ENCODE results near the gene NTNG2.

Gene NTNG2

DNA sequence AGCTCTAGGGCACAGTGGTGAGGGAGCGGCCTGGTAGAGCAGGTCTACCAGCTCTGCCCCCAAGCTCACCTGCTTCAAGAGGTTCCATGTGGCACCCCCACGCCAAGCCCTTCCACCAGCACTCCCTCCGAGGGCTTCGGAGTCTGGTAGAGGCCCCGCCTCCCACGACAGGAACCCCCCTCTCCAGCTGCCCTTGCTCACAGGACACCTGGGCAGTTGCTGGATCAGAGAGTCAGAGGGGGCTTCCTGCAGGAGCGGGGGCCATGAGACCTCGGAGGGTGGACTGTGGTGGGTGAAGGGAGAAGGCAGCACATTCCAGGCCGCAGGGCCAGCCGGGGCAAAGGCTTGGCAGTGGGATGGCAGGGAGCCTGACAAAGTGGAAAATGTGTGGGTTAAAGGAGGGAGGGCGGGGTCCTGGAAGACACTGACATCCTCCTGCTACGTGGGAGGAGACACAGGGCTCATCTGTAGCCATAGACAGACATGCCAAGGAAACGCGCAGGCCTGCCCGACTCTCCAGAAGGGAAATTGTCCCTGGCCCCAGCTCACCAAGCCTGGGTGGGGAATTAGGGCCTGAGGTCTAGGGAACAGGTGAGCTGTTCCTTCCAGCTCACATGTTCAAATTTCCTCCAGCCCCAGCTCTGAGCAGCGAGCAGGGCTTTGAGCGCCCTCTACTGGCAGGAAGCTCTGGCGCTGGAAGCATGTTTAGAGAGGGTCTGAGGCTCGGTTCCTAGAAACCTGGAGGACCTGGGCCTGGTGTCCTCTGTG, 74.2 kb downstream of the NTNG2 start:
- DNase-seq = peak in 12 of 14 donors; percentile 24 to 79 (median 52)

DNA sequence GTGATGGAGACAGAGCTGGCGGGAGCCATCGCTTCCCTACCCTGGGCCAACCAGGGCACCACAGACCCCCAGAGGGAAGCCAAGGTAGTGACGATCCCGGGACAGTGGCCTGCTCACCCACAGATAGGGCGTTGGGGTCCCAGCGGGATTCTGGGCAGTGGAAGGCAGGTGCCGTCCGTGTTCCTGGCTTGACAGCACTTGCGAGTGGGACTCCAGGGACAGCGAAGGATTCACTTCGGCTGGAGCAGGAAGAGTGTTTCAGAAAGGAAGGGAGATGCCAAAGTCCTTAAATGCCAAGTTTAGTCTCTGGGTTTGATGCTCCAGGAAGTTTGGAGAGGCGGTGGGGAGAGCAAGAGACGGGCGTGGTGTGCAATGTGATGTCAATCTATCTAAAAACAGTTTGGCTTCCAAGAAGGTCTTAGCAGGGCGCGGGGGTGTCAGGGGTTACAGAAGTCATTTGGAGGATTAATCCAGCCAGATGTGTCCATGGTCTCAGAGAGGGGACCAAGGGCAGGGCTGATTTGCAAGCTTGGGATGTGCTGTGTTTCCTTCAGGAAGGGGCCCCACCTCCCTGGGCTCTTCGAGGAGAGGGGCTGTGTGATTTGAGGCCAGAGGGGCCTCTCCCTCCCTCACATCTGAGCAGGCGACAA, 74.9 kb downstream of the NTNG2 start:
- no peak for DNase-seq

DNA sequence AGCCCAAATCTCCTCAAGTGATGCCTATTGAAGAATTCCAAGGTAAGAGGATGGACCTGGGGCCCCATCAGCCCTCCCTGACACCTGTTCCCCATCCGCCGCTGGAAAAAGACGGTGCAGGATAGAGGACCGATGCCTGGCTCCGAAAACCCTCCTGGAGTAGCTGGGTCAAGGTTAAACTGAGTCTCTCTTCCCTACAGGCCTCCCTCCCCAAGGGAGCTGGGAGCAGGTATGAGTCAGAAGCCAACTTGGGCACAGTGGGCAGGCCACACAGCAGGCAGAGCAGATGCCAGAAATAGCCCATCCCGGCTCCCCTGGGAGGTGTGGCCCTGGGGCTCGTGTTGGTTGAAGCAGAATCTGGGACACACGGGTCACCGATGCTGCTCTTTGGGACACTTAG, 75.6 kb downstream of the NTNG2 start:
- DNase-seq = no peak

DNA sequence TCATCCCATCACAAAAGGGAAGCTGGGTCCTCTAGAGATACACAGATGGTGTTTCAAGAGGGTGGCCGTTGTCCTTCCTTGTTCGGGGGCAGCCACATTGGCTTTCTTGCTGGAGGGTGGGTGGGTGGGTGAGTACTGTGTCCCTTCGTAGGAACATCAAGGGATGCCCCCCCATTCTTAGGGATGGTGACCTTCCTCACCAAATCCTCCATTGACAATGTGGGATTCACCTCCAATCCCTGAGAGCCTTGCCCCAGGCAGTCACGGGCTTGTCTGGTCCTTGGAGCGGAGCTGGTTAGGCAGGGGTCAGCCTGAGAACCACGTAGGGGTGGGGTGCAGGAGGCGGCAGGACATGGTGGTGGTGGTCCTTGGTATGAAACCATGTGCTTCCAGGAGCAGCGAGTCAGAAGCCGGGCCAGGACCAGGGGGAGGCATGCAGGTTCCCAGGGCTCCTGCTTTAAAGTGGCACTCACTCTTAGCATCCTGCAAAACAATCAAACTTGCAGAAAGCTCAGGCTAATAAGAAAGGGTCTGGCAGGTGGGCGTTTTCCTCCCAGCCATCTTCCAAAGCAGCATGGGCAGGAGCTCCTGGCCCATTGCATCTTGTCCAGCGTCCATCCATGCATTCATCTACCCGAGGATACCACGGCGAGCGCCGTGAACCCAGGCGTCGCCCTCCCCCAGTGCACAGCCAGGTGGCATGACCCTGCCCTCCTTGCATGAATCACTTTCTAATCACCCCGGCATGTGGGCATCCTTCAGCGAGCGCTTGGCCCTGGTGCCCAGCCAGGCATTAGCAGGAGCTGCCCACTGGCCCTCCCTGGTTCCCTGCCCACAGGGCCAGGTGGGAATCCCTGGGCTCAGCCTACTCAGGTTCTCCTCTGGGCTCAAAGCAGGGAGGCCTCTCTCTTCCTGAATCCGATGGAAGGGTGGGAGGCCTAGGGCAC, 76.4 kb downstream of the NTNG2 start:
- no peak for DNase-seq

DNA sequence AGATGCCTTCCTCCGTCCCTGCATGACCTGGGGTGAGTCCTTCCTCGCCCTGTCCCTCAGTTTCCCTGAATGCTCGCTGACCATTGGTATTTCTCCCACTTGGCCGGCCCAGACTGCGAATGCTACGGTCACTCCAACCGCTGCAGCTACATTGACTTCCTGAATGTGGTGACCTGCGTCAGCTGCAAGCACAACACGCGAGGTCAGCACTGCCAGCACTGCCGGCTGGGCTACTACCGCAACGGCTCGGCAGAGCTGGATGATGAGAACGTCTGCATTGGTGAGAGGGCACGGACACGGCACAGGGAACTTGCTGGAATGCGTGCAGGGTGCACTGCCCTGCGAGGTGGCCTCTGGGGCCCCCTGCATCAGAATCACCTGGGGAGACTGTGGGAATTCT, 77.1 kb downstream of the NTNG2 start:
- peak in 1 of 14 donors; percentile 18 for DNase-seq

DNA sequence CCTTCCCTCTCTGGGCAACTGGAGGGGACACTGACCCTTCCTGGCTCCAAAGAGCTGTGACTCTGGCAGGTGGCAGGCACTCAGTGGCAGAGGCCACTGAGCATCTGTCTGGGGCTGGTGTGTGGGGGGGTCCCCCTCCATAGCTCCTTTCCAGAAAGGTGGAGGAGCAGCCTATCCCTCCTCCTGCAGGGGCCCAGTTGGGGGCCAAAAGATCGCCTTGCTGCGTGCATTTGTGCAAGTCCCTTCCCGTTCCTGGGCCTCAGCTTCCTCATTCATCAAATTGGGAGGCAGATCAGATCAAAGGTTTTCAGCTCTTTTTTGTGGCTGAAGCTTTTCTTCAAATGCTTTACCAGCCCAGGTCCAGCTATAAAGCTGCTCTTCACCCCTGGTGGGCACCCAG, 77.7 kb downstream of the NTNG2 start:
- DNase-seq = no peak

DNA sequence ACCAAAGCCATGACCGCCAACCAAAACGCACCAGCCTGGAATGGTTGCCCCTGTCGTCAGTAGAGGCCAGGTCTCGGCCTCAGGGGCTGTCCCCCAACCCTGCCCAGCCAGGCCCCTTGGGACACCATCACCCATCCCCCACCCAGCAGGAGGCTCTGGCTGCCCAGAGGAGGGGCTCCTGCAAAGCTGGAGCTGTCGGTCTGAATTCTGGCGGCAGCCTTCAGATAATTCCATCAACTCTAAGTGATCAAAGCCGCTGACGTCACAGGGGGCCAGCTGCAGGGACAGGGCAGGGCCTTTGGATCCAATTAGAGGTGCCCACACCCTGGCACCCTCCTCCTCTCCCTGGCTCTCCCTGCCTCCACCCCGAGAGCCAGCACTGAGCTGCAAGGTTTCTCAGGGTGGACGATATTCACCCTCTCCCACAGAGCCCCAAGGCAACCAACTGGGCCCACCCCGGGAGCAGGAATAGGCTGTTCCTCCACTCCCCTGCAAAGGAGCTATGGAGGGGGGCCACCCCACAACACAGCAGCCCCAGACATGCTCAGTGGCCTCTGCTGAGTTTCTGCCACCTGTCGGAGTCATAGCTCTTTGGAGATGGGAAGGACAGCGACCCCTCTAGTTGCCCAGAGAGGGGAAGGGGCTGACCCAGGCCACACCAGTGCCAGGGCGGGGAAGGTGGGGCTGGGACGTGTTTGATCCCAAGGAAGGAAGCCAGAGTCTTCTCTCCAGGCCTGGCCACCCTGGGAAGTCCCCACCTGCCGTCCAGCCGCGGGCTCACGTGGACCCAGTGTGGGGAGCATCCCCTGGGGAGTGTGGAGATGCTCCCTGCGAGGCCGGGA, 78.4 kb downstream of the NTNG2 start:
- no peak for DNase-seq

DNA sequence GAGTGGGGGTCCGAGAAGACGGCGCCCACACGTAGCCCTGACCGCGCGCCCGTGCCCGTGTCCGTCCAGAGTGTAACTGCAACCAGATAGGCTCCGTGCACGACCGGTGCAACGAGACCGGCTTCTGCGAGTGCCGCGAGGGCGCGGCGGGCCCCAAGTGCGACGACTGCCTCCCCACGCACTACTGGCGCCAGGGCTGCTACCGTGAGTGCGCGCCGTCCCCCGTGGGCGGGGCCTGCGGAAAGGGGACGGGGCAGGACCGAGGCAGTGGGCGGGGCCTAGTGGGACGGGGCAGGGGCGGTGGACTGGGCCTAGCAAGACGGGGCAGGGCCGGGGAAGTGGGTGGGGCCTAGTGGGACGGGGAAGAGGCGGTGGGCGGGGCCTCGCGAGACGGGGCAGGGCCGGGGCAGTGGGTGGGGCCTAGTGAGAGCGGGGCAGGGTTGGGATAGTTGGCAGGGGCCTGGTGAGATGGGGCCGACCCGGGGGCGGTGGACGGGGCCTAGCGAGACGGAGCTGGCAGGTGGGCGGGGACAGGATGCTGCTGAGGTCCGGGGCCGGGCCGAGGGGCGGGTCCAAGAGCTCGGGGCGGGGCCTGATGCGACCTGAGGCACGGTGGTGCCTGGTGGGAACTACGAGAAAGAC, 79.1 kb downstream of the NTNG2 start:
- peak; percentile 38 to 94 (median 86) for DNase-seq

DNA sequence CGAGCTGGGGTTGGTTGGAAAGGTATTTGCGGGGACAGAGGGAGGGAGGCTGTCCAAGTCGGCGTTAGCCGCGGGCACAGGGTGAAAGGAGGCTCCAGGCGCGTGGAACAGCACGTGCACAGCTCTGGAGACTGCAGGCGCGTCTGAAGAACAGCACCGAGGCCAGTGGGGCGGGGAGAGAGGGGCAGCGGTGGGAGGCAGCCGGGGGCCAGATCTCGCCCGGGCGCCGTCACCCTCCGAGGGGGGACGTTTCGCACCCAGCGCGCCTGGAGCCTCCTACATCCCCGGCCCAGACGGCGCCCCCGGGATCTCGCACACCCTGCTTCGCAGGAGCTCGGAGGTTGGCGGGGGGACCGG, 79.6 kb downstream of the NTNG2 start:
- DNase-seq = no peak

DNA sequence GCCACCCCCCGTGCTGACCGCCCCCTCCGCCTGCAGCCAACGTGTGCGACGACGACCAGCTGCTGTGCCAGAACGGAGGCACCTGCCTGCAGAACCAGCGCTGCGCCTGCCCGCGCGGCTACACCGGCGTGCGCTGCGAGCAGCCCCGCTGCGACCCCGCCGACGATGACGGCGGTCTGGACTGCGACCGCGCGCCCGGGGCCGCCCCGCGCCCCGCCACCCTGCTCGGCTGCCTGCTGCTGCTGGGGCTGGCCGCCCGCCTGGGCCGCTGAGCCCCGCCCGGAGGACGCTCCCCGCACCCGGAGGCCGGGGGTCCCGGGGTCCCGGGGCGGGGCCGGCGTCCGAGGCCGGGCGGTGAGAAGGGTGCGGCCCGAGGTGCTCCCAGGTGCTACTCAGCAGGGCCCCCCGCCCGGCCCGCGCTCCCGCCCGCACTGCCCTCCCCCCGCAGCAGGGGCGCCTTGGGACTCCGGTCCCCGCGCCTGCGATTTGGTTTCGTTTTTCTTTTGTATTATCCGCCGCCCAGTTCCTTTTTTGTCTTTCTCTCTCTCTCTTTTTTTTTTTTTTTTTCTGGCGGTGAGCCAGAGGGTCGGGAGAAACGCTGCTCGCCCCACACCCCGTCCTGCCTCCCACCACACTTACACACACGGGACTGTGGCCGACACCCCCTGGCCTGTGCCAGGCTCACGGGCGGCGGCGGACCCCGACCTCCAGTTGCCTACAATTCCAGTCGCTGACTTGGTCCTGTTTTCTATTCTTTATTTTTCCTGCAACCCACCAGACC, 80.2 kb downstream of the NTNG2 start:
- no peak for DNase-seq

DNA sequence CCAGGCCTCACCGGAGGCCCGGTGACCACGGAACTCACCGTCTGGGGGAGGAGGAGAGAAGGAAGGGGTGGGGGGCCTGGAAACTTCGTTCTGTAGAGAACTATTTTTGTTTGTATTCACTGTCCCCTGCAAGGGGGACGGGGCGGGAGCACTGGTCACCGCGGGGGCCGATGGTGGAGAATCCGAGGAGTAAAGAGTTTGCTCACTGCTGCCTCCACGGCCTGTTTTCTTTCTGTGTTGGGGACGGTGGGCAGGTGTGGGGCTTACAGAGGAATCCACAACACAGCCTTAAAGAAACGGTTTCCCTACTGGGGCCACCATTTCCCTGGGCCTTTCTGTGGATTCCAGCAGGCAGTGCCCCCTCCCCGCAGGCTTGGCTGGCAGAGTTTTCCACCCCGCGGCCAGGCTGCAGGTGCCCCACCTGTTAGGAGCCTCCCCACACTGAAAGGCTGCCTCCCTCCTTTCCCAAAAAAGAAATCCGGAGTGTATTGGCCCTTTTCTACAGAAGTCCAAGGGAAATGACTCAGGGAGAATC, 80.8 kb downstream of the NTNG2 start:
- no peak for DNase-seq

DNA sequence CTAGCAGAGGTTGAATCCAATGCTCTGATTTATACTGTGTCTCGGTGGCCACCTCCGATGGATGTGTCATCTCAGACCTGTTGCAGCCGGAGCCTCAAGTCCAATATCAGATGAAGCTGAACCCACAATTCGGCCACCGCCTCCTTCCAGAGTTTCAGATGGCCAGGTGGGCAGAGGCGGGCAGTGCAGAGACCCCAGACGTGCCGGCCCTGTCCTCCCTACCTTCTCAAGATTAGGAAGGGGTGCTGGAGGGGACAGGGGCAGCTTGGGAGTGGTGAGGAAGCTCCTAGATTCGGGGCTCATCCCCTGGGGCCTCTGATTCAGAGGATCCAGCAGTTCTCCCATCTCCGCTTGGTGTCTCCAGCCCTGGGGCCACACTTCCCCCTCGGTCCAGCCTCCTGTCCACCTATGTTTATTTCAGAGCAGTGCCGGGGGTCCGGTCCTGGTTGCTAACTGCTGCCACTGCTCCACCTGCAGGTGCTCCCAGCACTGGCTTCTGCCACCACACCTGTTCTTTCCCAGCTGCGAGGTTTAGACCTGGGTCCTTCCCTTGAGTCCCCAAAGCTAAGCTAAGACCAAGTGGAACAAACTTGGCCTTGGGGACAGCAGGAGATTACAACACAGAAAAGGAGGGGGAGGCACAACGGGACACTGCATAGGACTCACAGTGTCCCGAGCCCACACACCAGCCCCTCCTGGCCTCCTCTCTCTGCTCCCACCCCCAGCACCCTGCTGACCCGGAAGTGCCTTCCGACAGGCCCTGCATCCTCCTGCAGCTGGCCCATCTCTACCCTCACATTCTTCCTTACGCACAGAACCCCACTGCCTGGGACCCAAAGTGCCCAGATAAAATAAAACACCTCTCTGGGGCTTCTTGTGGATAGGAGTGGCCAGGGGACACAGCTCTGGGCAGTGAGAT, 81.6 kb downstream of the NTNG2 start:
- DNase-seq = no peak

DNA sequence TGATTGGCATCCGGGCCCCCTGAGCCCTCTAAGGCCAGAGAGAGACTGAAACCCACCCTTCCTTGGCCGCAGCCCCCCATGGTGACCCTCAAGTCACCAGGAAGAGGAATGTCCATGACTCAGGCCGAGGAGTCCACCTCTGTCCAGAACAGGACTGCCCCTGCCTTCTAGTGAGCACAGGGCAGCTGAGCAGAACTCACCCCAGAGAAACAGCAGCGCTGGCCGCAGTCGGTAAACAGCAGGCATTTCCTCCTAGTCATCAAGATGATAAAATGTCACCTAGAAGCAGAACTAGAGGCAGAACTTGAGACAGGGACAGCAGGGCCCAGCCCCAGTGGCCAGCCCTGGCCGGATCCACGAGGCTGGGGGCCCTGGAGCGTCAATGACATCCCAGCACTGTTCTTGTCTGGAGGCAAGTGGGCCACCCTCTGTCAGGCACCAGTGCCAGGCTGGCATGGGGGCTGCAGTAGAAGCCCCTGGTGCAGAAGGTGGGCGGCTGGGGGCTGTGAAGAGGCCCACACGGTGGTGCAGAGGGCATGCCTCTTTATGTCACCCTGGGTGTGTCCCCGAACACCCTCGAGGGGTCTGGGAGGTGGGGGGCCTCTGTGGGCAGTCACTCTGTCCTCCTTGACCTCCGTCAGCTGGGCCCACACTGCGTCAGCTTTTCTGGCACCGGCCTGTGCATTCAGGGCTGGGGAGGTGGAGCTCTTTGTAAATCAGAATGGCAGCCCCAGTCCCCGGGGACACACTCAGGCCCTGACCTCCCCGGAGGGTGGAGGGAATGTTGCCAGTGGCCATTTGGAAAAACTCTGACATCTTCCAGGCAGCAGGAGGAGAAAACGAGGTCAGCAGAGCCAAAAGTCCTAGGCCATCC, 83.0 kb downstream of the NTNG2 start:
- DNase-seq = no peak

DNA sequence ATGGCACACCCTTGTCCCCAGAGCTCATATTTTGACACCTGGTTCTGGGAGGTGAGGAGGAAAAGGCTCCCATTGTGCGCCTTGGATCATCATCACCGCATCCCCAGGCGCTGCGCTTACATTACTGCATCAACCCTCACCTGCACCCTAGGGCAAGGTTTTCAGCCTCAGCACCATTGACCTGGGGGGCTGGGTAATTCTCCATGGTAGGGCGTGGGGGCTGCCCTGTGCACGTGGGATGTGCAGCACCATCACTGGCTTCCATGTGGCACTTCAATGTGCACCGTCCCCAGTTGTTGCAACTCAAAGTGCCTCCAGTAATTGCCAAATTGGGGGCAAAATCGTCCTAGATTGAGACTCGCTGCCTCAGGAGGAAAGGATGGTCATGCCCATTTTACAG, 83.6 kb downstream of the NTNG2 start:
- DNase-seq = no peak

DNA sequence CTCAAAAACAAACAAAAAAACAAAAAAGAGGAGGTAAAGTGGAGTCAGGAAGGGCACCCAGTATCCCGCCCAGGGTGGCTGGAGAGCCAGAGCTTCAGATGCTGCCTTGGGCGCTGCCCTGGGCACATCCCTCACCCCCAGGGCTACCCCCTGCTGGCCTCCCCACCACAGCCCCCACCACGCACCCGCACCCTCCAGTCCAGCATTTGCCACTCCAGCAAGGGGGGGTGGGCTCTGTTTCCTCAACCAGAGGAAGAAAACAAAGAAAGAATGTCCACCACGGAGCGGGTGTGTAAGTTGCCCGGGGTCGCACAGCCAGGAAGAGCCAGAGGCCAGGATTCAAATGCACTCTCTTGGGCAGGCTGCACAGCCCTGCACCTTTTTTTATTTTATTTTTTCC, 86.1 kb downstream of the NTNG2 start:
- no peak for DNase-seq

DNA sequence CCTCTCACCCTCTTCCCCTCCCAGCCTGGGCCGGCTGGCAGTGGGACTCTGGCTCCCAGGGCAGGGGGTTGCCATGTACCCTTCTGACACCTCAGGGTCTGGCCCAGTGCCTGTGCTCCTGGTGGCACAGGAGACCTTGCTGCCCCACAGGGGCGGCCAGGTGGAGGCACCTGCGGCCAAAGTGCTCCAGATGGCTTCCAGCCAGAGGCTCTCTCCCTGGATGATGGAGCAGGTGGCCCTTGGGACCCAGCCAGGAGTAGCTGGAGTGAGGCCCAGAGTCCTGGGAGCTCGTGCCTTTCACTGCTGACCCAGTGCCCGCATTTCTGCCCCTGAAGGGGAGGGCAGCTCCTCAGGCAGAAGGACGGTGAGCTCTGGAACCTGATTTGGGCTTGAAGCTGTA, 87.3 kb downstream of the NTNG2 start:
- peak in 1 of 14 donors; percentile 88 for DNase-seq

DNA sequence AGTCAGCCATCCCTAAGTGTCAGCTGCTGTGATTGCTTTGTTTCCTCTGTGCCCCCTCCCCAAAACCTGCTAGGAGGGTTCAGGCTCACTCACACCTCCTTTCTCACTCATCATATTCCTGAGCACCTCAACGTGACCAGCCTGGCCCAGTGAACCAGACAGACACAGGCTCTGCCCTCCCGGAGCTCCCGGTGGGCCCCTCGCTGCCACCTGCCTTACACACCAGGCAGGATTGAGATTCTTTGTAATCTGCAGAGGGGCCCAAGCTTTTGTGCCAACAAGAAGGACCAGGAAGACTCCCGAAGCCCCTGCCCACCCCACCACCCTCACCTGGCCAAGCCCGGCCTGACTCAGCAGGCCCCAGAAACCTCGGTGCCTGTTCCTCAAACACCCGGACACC, 87.8 kb downstream of the NTNG2 start:
- DNase-seq = no peak

Data from C1 segment of cervical spinal cord (tissue), 14 donors.